DMS153 treated with DMSO at 0.1 percent for 48 hours (cell line): ENCODE measurements around the gene NAT9.

Experiments
- DNase-seq: peaks from one replicate; lab custom pipeline; 2025; ENCODE audit not compliant: unreplicated experiment; lab: John Stamatoyannopoulos, UW

Gene NAT9

DNA sequence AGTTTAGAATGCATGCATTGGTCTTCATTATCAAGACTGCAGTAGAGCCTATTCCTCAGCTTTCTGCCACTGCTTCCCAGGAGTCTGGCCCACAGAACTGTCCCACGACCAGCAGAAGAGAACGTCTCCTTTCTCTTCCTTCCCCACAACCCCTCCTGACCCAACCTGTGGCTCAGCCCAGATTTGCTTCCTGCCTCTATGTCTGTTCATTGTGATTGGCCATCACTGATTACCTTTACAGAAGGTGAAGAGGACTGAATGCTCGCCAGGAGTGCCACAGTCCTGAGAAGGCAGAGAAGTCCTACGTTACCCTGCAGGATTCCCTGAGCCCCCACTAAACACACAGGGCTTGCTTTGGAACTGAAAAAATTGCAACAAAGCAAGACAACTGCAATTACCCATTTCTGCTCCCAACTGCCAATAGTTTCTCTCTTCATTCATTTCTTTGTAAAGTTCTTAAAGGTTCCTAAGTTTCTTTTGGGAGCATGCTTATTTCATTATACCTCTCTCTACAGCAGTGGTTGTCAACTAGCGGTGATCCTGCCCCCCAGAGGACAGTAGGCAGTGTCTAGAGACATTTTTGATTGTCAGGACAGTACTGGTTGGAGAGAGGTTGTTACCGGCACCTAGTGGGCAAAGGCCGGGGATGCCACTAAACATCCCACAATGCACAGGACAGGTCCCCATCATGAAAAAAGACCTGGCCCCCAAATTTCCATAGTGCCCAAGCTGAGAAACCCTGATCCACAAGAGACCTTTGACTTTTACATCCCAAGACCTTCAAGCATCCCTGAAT is 4.5 kb upstream of the NAT9 start:
- no peak for DNase-seq

DNA sequence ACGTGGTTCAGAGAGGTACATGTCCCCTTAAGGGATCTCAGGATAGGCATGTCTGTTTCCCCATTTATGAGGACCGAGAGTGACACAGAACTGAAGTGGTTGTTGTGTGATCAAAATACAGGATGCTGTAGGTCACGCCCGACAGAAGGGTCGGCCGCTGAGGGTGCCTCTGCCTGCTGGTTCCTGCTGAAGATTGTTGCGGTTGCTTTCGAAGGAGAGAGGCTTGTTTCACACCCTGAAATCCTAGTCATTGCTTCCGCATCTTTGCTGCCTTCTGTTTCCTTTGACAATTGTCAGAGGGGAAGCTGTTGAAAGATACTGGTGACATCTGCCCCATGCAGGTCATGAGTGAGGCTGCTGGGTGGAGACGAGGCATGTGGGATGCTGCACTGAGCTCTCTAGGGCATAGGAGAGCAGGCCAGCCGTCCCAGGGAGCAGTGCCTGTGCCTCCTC is 3.8 kb upstream of the NAT9 start:
- no peak for DNase-seq

DNA sequence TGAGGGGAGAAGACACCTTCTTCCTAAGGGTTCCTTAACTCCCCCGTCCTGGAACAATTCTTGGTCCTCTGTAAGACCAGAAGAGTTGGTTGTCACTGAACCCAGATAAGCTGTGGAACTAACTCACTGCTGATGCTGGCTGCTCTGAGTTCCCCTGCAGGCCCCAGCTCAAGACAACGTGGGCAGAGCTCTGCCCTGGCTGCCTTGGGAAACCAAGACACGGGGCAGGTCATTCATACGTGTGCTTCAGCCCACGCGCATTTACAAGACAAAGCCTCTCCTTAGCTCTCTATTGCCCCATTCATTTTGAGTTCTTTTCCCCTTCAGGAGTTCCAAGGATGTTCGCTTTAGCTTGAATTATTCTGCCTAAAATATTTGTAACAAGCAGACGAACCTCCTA is 3.4 kb upstream of the NAT9 start:
- no peak for DNase-seq

DNA sequence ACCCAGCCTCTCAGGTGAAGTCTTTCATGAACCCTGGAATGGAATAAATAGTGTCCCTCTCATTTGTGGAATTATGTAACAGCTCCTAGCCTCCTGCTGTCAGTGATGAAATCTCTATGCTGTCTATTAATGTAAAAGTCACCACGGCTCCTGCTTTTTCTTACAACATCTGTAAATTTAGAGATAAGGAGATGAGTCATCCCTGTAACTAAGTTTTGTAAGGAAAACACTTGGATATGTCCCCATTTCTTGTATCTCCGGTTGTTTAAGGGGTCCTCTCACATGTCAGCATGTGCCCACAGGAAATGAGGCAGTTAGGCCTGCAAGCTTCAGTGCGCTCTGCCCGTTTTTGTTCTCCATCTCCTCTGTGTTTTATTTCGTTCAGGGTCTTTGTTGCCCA is 2.8 kb upstream of the NAT9 start:
- no peak for DNase-seq

DNA sequence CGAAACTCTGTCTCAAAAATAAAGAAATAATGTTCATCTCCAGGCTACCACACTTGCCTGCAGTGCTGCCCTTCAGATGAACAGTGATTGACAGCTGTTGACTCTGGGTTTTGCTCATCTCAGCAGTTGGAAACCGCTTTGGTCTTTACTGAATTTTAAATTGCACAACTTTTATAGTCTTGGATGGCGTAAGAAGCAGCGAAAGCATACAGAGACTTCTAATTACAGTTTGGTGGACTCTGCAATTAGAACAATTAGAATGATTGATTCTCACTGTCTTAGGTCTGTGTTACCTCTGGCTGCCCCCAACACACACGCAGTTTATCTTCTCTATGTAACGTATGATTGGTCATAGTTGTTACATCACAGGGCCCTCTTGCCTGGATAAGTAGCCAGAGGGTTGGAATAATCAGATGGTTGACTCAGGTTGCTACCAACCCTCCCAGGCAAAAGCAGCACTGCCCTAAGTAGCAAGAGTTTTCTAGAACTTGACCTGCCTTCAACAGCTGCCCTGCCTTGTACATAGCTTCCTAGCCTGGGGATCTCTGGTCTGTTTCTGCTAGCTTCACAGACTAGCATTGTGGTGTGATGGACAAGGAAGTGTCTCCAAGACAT is 1.9 kb upstream of the NAT9 start:
- DNase-seq = no peak

DNA sequence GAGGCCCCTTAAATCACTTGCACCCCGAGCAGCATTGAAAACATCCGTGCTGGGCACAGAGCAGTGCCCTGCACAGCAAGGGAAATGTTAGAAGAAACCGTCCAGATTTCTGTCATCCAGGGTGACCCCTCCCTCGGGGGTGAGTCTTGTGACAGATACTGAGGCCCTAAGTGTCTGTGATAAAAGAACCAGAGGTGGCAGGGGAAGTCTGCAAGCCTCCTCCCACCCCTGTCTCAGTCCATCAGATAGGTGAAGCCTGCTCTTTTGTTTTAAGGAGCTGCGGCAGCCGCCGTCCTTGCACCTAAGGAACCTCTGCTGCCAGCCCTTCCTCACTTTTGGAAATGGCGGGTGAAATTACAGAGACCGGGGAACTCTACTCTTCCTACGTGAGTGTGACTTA is 845 bp upstream of the NAT9 start:
- no peak for DNase-seq

DNA sequence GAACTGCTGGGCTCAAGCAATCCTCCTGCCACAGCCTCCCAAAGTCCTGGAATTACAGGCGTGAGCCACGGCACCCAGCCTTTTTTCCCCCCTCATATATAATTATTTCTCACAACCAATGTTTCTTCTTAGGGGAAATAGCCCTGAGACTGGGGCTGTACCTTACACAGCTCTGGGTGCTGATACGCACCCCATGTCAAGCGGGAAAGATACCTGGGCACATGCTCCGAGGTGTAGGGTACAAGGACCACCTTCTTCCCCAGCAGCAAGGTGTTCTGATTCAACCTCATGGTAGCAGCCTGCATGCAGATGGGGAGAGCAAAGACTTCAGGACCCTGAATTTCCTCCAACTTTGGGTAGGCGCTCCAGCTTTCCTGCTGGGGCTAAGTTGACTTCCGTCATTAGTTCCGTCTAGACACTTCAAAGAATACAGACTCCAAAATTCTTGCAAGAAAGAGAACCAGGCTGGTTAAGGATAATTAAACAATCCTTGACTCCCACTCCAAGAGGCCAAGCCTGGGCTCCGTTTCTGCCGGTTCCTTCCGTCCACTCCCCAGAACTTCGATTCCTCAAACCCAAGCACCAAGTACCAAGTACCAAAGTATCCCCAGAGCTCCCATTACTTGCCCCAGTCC is 619 bp downstream of the NAT9 start:
- no peak for DNase-seq

DNA sequence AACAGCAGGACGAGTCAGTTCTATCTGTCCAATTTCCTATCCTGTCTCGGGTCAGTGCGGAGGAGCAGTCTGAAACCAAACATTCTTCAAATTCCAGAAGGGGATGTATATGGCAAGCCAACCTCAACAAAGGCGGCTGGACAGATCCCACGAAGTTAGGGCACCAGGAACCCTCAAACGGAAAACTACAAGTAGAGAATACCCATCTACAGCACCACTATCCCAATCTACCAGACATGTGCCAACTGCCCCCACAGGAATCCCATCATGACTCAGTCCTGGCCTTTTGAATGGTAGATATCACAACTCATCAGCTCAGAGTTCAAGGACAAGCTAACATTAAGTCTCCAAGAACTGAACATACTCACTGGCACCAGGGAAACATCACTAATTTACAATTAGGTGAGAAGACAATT is 2.3 kb downstream of the NAT9 start:
- no peak for DNase-seq

DNA sequence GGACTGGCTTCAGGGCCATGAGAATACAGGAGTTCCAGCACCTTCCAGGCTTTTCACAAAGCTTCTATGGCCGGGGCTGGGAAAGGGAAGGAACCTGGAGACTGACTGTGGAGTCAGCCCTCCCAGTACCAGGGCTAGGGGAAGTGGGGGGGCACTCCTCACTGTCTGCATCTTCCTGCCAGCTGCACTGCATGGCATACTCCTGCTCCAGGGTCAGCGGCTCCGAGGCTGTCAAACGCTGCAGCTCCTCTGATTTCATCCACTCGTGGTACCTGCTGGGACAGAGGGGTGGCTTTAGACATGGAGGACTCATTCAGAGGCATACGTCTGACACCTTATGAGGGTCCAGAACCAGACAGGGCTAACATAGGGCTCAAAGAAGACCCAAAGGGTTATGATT is 2.7 kb downstream of the NAT9 start:
- DNase-seq = no peak

DNA sequence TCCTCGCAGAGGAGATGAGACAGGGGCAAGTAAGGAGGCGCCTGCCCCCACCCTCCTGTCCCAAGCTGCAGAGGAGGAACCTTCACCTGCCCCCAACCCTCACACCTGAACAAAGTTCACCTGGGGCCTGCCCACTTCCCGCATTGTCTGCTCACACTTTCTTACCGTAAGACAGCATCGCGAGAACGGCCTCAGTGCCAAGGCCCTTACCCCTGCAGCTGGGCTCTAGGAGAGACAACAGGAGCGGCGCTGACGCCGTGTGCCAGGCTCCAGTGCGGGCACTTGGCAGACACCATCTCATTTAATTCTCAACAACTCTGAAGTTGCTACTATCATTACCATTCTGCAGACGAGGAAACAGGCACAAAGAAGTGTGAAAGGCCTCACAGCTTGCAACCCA is 4.1 kb downstream of the NAT9 start:
- no peak for DNase-seq

DNA sequence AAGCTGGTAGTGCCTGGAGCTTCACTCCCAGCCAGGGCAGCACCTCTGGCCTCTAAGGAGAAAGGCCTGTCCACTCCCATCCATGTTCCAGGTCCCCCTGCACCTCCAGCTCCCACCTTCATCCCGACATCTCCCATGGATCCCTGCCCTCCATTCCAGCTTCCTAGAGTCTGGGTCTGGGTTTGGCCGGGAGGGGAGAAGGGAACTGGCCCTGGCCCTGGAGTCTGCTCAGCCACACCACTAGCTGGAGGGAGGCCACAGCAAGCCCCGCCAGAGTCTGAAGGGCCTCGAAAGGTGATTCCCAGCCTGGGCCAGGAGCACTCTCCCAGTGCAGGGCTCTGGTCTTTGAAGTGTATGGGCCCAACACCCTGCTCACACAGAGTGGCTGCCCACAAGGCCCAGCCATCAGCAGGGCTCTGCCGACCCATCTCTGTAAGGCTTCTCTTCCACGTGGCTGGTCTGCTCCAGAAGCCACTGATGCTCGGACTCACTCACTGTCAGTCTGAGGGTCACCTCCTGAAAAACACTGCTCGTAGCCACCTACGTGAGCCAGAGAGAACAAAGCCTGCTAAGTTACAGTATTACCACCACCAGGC is 4.7 kb downstream of the NAT9 start:
- DNase-seq = no peak

DNA sequence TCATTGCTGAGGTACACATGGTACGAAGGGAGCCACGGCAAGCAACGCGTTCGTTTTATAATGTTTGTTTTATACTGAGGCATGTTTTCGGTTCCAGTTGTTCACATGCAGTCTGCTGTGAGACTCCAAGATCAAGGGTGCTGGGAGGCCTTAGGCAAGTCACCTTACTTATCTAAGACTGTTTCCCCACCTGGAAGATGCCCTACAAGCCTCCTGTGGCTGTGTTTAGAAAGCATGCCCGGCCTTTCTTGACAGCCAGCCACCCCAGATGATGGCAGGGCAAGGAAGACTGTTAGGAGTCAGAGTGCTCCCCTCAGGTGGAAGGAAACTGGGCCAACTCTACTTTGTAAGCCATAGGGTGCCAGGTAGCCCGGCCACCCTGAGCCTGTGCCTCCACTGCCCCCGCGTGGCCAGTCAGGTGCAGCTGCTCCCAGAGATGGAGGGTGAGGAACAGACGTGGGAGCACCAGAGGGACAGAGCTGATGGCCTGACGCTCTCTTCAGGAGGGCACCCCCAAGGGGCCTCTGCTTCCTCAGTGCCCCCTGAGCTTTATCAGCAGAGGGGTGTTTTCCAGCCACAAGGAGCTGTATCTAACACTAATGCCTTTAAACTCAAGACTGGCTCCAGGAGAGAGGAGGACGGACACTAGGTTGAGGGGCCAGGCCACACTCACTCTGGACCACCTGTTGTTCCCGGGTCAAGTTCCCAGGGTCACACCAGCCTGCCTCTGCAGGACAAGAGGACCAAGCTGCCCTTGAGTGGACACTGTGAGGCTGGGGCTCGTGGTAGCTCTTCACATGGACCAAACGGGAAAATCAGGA is 5.4 kb downstream of the NAT9 start:
- DNase-seq = no peak

DNA sequence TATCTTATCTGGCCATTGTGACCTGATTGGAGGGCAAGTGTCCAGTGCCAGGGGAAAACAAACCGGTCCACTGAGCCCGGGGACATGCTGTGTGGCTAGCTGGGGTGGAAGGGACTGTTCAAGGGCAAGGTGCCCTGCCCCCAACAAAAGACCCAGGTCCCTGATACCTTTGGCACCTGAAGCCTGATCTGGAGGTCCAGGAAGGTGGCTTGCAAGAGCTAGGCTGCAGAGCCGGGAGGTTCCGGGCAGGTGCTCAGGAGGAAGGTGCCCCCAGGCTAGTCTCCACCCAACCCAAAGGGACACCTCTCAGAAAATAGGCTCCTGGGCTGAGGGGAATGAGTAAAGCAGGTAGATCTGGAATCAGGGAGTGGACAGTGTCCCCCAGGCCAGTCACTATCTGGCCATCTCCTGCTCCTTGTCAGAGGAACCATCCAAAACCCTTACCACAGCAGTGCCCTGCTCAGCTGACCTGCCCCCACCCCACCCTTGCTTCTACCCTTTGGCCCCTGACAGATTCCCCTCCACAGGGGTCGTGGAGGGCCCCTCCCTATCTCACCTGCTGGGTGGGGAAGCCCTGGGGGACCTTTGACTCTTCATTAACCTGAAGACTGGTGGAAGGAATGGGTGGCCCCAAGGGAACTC is 6.2 kb downstream of the NAT9 start:
- no peak for DNase-seq

DNA sequence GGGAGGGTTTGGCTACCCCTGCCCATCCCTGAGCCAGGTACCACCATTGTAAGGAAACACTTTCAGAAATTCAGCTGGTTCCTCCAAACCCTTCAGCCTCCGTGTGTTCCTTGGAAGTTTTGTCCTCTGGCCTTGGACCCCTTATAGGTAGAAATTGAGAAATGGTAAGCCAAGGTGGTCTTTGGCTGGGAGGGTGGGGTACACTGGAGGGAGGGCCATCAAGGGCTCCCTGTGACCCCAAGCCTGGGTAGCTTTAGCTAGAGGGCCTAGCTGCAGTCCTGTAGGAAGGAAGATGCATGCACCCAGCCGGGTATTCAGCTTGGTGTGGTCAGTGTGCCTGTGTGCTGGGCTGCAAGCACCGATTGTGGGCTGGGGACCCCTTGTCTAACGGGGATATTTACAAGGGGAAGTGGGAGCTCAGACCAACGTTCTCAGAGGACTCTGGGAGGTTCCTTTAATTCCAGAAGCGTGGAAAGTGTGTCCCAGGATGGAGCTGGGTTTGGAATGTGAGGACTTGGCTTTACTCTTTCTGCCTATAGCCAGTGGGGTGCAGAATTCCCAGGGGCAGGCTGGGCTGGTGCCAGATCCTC is 6.8 kb downstream of the NAT9 start:
- DNase-seq = no peak

DNA sequence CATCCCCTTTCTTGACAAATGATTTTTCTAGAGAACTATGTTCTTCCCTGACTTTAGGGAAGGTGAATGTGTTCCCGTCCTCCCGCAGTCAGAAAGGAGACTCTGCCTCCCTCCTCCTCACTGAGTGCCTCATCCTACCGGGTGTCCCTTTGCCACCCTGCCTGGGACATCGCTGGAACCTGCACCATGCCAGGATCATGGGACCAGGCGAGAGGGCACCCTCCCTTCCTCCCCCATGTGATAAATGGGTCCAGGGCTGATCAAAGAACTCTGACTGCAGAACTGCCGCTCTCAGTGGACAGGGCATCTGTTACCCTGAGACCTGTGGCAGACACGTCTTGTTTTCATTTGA is 7.4 kb downstream of the NAT9 start:
- no peak for DNase-seq

DNA sequence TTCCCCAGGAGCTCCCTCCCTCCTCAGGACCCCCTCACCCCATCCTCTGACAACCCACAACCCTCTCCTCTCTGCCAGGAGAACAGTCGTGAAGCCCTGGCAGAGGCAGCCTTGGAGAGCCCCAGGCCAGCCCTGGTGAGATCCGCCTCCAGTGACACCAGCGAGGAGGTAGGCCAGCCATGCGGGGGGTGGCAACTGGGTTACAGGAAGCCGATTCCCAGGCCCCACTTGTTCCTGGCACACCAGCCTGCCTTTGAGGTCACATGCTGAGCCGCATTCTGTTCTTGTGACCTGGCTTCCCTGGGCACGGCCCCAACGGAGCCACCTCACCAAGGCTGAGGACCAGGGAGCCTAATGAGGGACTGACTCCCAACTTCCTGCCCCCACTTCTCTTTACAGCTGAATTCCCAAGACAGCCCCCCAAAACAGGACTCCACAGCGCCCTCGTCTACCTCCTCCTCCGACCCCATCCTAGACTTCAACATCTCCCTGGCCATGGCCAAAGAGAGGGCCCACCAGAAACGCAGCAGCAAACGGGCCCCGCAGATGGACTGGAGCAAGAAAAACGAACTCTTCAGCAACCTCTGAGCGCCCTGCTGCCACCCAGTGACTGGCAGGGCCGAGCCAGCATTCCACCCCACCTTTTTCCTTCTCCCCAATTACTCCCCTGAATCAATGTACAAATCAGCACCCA is 7.9 kb downstream of the NAT9 start:
- no peak for DNase-seq

DNA sequence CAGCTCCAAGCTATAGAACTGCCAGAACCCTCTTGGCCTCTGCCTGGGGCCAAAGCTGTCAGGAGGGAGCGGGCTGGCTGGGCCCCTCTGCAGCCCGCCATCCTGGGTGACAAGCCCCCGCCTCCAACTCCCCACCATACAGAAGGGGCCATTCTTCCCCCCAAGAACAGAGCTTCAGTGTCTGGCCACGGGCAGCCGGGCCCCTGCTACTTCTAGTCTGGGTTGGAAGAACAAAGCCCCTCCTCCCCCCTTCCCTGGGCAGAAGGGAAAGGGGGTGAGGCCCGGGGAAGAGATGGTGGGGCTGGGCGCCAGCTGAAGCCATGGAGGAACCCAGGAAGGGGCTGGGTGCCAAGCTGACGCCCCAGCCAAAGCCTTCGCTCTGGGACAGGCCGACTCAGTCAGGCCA is 9.0 kb downstream of the NAT9 start:
- DNase-seq = no peak

DNA sequence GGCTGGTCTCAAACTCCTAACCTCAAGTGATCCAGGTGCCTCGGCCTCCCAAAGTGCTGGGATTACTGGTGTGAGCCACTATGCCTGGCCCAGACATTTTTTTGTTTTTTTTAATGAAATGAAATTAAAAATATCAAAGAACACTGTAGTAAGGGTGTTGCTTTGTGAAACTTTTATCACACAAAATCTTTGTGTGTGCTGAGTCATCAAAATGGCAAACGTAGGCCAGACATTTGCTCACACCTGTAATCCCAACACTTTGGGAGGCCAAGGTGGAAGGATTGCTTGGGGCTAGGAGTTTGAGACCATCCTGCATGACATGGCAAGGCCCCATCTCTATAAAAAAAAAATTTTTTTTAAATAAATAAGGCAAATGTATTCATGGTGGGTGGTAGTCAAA is 9.7 kb downstream of the NAT9 start:
- DNase-seq = no peak

DNA sequence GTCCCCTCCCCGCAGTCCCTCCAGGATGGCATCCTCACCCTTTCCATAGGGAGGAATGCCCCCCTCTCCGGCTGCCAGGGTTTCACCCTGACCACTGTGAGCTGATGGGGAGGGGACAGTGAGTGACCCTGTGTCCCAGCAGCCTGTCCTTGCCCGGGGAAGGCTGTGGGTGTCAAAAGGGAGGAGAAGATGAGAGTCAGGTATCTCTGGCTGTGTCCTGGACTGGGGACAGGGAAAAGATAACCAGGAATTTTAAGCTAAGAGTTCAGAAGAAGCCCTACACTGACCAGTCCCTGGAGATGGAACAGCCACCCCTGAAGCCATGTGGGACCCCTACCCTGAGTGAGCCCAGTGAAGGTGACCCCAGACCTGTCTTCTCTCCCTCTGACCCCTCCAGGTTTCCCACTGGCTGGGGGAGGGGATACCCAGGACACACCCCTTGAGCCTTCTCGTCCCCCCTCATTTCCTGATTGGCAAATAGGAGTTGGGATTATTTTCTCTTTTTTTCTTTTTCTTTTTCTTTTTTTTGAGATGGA is 11.3 kb downstream of the NAT9 start:
- no peak for DNase-seq
